Measurements from ENCODE around the gene DMTF1. TPM values are rescaled to one million over a fixed set of nuclear protein-coding genes. Genes with fewer than 3 reads are reported as not detected.

The DMTF1 gene
- total RNA-seq, 4 donors from 2014 or later: 125 to 174 (median 146) TPM

GRCh38 chr7:87119581-87119980 is 32.7 kb upstream of the DMTF1 start:
- no peaks in the 10 kb centered on the region for H3K4me1 ChIP-seq
- intact Hi-C loops (cut with DNase I): no loop called here
- 45 to 46% methylated on average over 2 of the region's 2 CpGs for WGBS, 2 donors
- no peak overlapping the region for H3K4me3 ChIP-seq (replicated peaks in 1 of 3)
- H3K27me3 ChIP-seq: no peaks in the 10 kb centered on the region
- no peak for DNase-seq
- no peaks in the 10 kb centered on the region for H3K36me3 ChIP-seq
- TF ChIP-seq CTCF (IDR thresholded peaks at IDR 0.05) (no peak), POLR2A (IDR thresholded peaks at IDR 0.05) (no peak)
- no peak overlapping the region for H3K27ac ChIP-seq
- H3K9me3 ChIP-seq: no peaks in the 10 kb centered on the region

GRCh38 chr7:87123105-87123504 is 29.1 kb upstream of the DMTF1 start:
- no peaks in the 10 kb centered on the region for H3K27me3 ChIP-seq

GRCh38 chr7:87127019-87127418 is 25.2 kb upstream of the DMTF1 start:
- no peak for DNase-seq
- Histone ChIP-seq H3K9me3 (no peaks in the 10 kb centered on the region), H3K27ac (no peak overlapping the region), H3K27me3 (no peaks in the 10 kb centered on the region), H3K4me3 (replicated peaks in 1 of 3) (no peak overlapping the region), H3K36me3 (no peaks in the 10 kb centered on the region), H3K4me1 (no peaks in the 10 kb centered on the region)
- TF ChIP-seq POLR2A (IDR thresholded peaks at IDR 0.05): no peak
- TF ChIP-seq CTCF (IDR thresholded peaks at IDR 0.05): no peak
- WGBS, 2 donors: 95 to 96% methylated on average over 7 of the region's 7 CpGs
- intact Hi-C loops (cut with DNase I): no loop called here

More at GRCh38 chr7:87123105-87123504, 29.1 kb upstream of the DMTF1 start:
- intact Hi-C loops (cut with DNase I): no loop called here
- TF ChIP-seq CTCF (IDR thresholded peaks at IDR 0.05) (no peak), POLR2A (IDR thresholded peaks at IDR 0.05) (no peak)
- no peaks in the 10 kb centered on the region for H3K4me1 ChIP-seq
- no peak overlapping the region for H3K4me3 ChIP-seq (replicated peaks in 1 of 3)
- no peaks in the 10 kb centered on the region for H3K9me3 ChIP-seq
- no peaks in the 10 kb centered on the region for H3K36me3 ChIP-seq
- no peak for DNase-seq
- no peak overlapping the region for H3K27ac ChIP-seq

- TF ChIP-seq CTCF (IDR thresholded peaks at IDR 0.05) (no peak), POLR2A (IDR thresholded peaks at IDR 0.05) (no peak)
- Histone ChIP-seq H3K4me3 (replicated peaks in 1 of 3) (no peak overlapping the region), H3K27ac (no peak overlapping the region), H3K36me3 (no peaks in the 10 kb centered on the region), H3K4me1 (no peaks in the 10 kb centered on the region), H3K9me3 (no peaks in the 10 kb centered on the region), H3K27me3 (no peaks in the 10 kb centered on the region)
- intact Hi-C loops (cut with DNase I): no loop called here
- no peak for DNase-seq
- 38 to 46% methylated on average over 4 of the region's 4 CpGs for WGBS, 2 donors
Observed at GRCh38 chr7:87128861-87129267, 23.4 kb upstream of the DMTF1 start.

- no peaks in the 10 kb centered on the region for H3K4me1 ChIP-seq
- H3K27ac ChIP-seq: no peak overlapping the region
- DNase-seq: no peak
- H3K4me3 ChIP-seq (replicated peaks in 1 of 3): no peak overlapping the region
- no peaks in the 10 kb centered on the region for H3K36me3 ChIP-seq
- H3K9me3 ChIP-seq: no peaks in the 10 kb centered on the region
- H3K27me3 ChIP-seq: no peaks in the 10 kb centered on the region
- intact Hi-C loops (cut with DNase I): no loop called here
- TF ChIP-seq POLR2A (IDR thresholded peaks at IDR 0.05): no peak
- TF ChIP-seq CTCF (IDR thresholded peaks at IDR 0.05): no peak
- 77 to 80% methylated on average over 3 of the region's 3 CpGs for WGBS, 2 donors
Observed at GRCh38 chr7:87129332-87129731, 22.9 kb upstream of the DMTF1 start.
